Keratinocyte (primary cell): ENCODE data around the gene CD59. TPM values are rescaled to one million over a fixed set of nuclear protein-coding genes. Genes with fewer than 3 reads are reported as not detected.

Experiments used
- DNase-seq: peaks from one replicate; pipeline ENCODE4 v3.0.0-alpha.2; 2011; ENCODE audit warnings: low read depth, missing footprints, low spot score
- FAIRE-seq: peaks from 2 replicates; lab custom pipeline; 2011; peaks lifted over from hg19 to GRCh38; lab: Jason Lieb, UNC
- H2AFZ ChIP-seq: 2 replicates; pipeline ENCODE4 v1.6.0; 2012; ENCODE audit warnings: low read length, control low read depth, inconsistent platforms; ENCODE audit not compliant: control insufficient read depth
- H3K27ac ChIP-seq: 2 replicates; pipeline ENCODE4 v1.5.1; 2011; ENCODE audit warnings: low read length; ENCODE audit not compliant: control insufficient read depth, insufficient read depth
- H3K27me3 ChIP-seq: 3 replicates; pipeline ENCODE4 v1.6.0; 2011; ENCODE audit warnings: low read length; ENCODE audit not compliant: control insufficient read depth, insufficient read depth; ENCODE audit errors: extremely low read depth
- H3K36me3 ChIP-seq, 2 experiments: 2 replicates in 1 of 2; 3 replicates in 1 of 2; pipeline ENCODE4 v1.5.1; 2011; ENCODE audit warnings: low read length in 2 of 2, mild to moderate bottlenecking in 1 of 2; ENCODE audit not compliant: control insufficient read depth in 2 of 2, insufficient read depth in 2 of 2; ENCODE audit errors: extremely low read depth in 1 of 2
- H3K4me1 ChIP-seq: 3 replicates; pipeline ENCODE4 v1.5.1; 2011; ENCODE audit warnings: low read length; ENCODE audit not compliant: control insufficient read depth, insufficient read depth; ENCODE audit errors: extremely low read depth
- H3K4me2 ChIP-seq: 3 replicates; pipeline ENCODE4 v1.6.0; 2011; ENCODE audit warnings: low read depth, low read length; ENCODE audit not compliant: control insufficient read depth, insufficient read depth; ENCODE audit errors: extremely low read depth
- H3K4me3 ChIP-seq, 3 experiments: fragments of 200-600 bp in 1 of 3; sonication (generic) in 1 of 3; 2 replicates in 2 of 3; 3 replicates in 1 of 3; pipeline ENCODE4 v1.5.1; 2011 to 2016; ENCODE audit warnings: low read length in 3 of 3, mild to moderate bottlenecking in 3 of 3, control low read depth in 2 of 3, inconsistent platforms in 1 of 3, low read depth in 1 of 3, mixed read lengths in 1 of 3, mixed run types in 1 of 3, moderate library complexity in 1 of 3; ENCODE audit not compliant: control insufficient read depth in 2 of 3, insufficient read depth in 2 of 3; ENCODE audit errors: extremely low read depth in 1 of 3
- H3K79me2 ChIP-seq: 2 replicates; pipeline ENCODE4 v1.6.0; 2012; ENCODE audit warnings: low read length; ENCODE audit not compliant: control insufficient read depth, insufficient read depth
- H3K9ac ChIP-seq: 3 replicates; pipeline ENCODE4 v1.6.0; 2011; ENCODE audit warnings: low read length; ENCODE audit not compliant: control insufficient read depth, insufficient read depth; ENCODE audit errors: extremely low read depth
- H3K9me1 ChIP-seq: 3 replicates; pipeline ENCODE4 v1.6.0; 2011; ENCODE audit warnings: low read length; ENCODE audit not compliant: control insufficient read depth, insufficient read depth; ENCODE audit errors: extremely low read depth
- H3K9me3 ChIP-seq: 2 replicates; pipeline ENCODE4 v1.5.1; 2012; ENCODE audit warnings: low read depth, low read length; ENCODE audit not compliant: control insufficient read depth
- H4K20me1 ChIP-seq: 3 replicates; pipeline ENCODE4 v1.6.0; 2011; ENCODE audit warnings: low read length; ENCODE audit not compliant: control insufficient read depth, insufficient read depth; ENCODE audit errors: extremely low read depth
- EZH2 ChIP-seq: IDR thresholded peaks from one replicate; pipeline ENCODE4 v1.6.1; 2012; ENCODE audit warnings: inconsistent platforms, mild to moderate bottlenecking, low read length, moderate library complexity
- dilution Hi-C: fragments of 300-500 bp; cut with MboI; formaldehyde crosslinking; loops from one replicate; pipeline ENCODE4 v1.7.0; 2020; ENCODE audit warnings: low sequenced_read_pairs; ENCODE audit not compliant: extremely low pct_ligation_motif_present
- polyA plus RNA-seq, 5 experiments: library from polyadenylated mRNA; depleted of rRNA in 3 of 5; stranded (reverse) in 3 of 5; stranded (forward) in 1 of 5; unstranded in 1 of 5; fragments of >200 nt; gene quantifications; 1 replicate in 1 of 5; 2 replicates in 3 of 5; 3 replicates in 1 of 5; pipeline versions ENCODE4 v1.2.1 to v1.2.3, GENCODE V29; 2011 to 2012; ENCODE audit warnings: missing spikeins in 2 of 5, low read depth in 1 of 5, low replicate concordance in 1 of 5
- TF ChIP-seq, protein P1 (sequence below), 3 experiments: IDR thresholded peaks in 1 of 3; conservative IDR thresholded peaks in 1 of 3; optimal IDR thresholded peaks in 1 of 3; 2 replicates in 2 of 3; 3 replicates in 1 of 3; pipeline versions ENCODE3 to v1.5.1; 2011; ENCODE audit warnings: low read length in 3 of 3, mild to moderate bottlenecking in 3 of 3, moderate library complexity in 2 of 3, control low read depth in 1 of 3, inconsistent platforms in 1 of 3; ENCODE audit not compliant: insufficient read depth in 2 of 3; ENCODE audit errors: extremely low read depth in 1 of 3

Gene CD59
- polyA plus RNA-seq, 1 donor (not counting 4 experiments of a cell fraction or from before 2014, with no cell fraction given) = 1,349 TPM

DNA sequence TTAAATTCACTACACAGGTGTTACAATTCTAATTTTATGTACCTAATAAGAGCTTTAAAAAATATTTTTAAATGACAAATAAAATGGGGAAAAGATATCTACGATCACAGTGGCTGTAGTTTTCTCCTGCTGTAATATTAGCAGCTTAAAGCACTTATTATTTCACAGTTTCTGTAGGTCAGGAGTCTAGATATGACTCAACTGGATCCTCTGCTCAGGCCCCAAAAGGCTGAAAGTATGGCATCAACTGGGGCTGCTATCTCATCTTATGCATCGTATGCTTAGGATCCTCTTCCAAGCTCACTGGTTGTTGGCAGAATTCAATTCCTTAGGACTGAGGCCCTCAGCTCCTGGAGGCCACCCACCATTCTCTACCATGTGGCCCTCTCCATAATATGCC is 25.2 kb upstream of the CD59 start:
- H3K36me3 ChIP-seq = peaks cover 14 to 21% of the 10 kb centered on the region in 2 experiments
- H3K4me1 ChIP-seq = no peaks in the 10 kb centered on the region

DNA sequence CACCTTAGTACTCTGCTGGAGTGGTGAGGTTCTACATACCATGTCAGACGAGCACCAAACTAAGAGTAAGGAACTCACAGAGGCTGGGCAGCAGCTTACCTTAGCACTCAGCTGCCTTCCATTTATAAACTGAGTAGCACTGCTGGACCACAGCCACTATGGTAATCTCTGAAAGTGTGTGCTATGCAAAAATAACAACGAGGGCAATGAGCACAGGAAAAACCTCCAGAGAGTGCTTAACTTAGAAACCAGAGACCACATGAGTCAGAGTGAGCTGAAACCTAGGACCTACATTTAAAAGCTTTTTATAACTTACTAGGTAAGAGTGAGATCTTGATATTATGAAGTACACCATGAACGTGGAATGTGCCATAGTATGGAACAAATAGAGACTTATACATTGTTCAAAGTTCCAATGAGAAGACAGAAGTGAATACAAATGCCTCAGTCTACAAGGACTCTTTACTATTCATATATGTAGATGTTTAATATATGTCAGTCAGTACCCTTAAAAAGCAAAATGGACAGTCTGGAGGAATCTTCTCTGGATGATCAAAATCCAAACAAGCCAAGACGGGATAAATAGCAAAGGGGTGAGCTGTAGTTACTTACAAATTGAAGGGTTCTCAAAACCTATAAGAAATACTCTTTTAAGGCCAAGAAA is 17.2 kb upstream of the CD59 start:
- no peak overlapping the region for H3K9ac ChIP-seq
- H3K4me2 ChIP-seq = no peak overlapping the region
- H3K36me3 ChIP-seq = peaks cover 7 to 15% of the 10 kb centered on the region in 2 experiments
- TF ChIP-seq, protein P1, sequence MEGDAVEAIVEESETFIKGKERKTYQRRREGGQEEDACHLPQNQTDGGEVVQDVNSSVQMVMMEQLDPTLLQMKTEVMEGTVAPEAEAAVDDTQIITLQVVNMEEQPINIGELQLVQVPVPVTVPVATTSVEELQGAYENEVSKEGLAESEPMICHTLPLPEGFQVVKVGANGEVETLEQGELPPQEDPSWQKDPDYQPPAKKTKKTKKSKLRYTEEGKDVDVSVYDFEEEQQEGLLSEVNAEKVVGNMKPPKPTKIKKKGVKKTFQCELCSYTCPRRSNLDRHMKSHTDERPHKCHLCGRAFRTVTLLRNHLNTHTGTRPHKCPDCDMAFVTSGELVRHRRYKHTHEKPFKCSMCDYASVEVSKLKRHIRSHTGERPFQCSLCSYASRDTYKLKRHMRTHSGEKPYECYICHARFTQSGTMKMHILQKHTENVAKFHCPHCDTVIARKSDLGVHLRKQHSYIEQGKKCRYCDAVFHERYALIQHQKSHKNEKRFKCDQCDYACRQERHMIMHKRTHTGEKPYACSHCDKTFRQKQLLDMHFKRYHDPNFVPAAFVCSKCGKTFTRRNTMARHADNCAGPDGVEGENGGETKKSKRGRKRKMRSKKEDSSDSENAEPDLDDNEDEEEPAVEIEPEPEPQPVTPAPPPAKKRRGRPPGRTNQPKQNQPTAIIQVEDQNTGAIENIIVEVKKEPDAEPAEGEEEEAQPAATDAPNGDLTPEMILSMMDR (optimal IDR thresholded peaks at IDR 0.05 in 1 of 3, IDR thresholded peaks at IDR 0.05 in 1 of 3, conservative IDR thresholded peaks at IDR 0.05 in 1 of 3; ENCODE audit: extremely low read depth in 1 of 3, insufficient read depth in 2 of 3, low read length in 3 of 3) = no peak
- TF ChIP-seq EZH2 = no peak
- FAIRE-seq = no peak
- no peaks in the 10 kb centered on the region for H3K79me2 ChIP-seq
- dilution Hi-C loops = no loop called here
- H2AFZ ChIP-seq = no peak overlapping the region
- no peaks in the 10 kb centered on the region for H3K9me1 ChIP-seq
- no peak overlapping the region for H3K4me3 ChIP-seq
- no peaks in the 10 kb centered on the region for H3K9me3 ChIP-seq
- no peaks in the 10 kb centered on the region for H4K20me1 ChIP-seq
- H3K4me1 ChIP-seq = no peaks in the 10 kb centered on the region
- H3K27ac ChIP-seq = no peak overlapping the region
- DNase-seq = no peak
- H3K27me3 ChIP-seq = no peaks in the 10 kb centered on the region

More for the DNA sequence above, 25.2 kb upstream of the CD59 start:
- Histone ChIP-seq H3K9ac (no peak overlapping the region), H3K27ac (no peak overlapping the region), H3K9me1 (no peaks in the 10 kb centered on the region), H3K4me2 (no peak overlapping the region), H3K27me3 (no peaks in the 10 kb centered on the region), H4K20me1 (no peaks in the 10 kb centered on the region), H2AFZ (no peak overlapping the region), H3K4me3 (no peak overlapping the region), H3K9me3 (no peaks in the 10 kb centered on the region), H3K79me2 (no peaks in the 10 kb centered on the region)
- no peak for TF ChIP-seq EZH2
- TF ChIP-seq, protein P1 (optimal IDR thresholded peaks at IDR 0.05 in 1 of 3, IDR thresholded peaks at IDR 0.05 in 1 of 3, conservative IDR thresholded peaks at IDR 0.05 in 1 of 3; ENCODE audit: extremely low read depth in 1 of 3, insufficient read depth in 2 of 3, low read length in 3 of 3) = no peak
- no peak for DNase-seq
- FAIRE-seq = no peak
- dilution Hi-C loops = no loop called here
